Nephron progenitor cell (in vitro differentiated cells): ENCODE data around the gene MTG1.
"Not testable (repeated sequence)": the region's sequence is repeated elsewhere in the genome, so short reads cannot be mapped to it uniquely, and the experiment has no call there.

Source experiments
- DNase-seq: peaks from one replicate; pipeline ENCODE4 v3.0.0; 2021
- H3K27ac Mint-ChIP-seq: 2 replicates; pipeline ENCODE4 v1.8.0; 2021; ENCODE audit warnings: mild to moderate bottlenecking, moderate library complexity, mixed read lengths
- H3K27me3 Mint-ChIP-seq: 2 replicates; pipeline ENCODE4 v1.8.0; 2021; ENCODE audit warnings: mild to moderate bottlenecking, low read depth, mixed read lengths; ENCODE audit not compliant: poor library complexity
- H3K36me3 Mint-ChIP-seq: 2 replicates; pipeline ENCODE4 v1.8.0; 2021; ENCODE audit warnings: low read depth, mixed read lengths
- H3K4me1 Mint-ChIP-seq: 2 replicates; pipeline ENCODE4 v1.8.0; 2021; ENCODE audit warnings: mixed read lengths
- H3K4me3 Mint-ChIP-seq: 2 replicates; pipeline ENCODE4 v1.8.0; 2021; ENCODE audit warnings: mild to moderate bottlenecking, moderate library complexity, mixed read lengths
- H3K9me3 Mint-ChIP-seq: 2 replicates; pipeline ENCODE4 v1.8.0; 2021; ENCODE audit warnings: mild to moderate bottlenecking, moderate library complexity, mixed read lengths
- TF ChIP-seq, protein P1 (sequence below): fragments of 200-600 bp; sonication (generic); IDR thresholded peaks from 2 replicates; pipeline ENCODE4 v1.5.0; 2021; ENCODE audit warnings: antibody characterized with exemption

MTG1 gene

DNA sequence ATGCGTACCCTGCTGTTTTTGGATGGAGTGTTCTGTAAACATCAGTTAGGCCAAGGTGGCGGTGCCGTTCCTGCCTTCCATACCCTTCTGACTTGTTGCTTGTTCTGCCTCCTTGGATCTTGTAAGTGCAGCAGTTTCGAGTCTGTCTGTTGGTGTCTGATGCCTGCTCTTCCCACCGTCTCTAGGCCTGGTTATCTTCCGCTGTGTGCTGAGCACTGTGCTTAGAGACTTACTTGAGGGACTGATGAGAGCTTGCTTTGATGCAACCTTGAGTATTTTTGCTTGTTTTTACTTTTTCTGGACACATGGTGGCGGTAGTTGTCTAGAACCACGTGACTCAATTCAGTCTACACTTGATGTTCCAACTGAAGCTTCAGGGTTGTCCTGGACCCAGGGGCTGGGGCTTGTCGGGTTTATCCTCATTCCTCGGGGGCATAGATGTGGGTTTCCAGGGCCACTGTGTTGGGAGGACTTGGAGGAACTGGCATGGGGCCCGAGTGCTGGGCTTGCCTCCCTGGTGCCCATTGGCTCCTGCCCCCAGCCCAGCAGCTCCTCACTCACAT is 44.8 kb downstream of the MTG1 start:
- H3K27ac Mint-ChIP-seq: no peak overlapping the region
- TF ChIP-seq, protein P1, sequence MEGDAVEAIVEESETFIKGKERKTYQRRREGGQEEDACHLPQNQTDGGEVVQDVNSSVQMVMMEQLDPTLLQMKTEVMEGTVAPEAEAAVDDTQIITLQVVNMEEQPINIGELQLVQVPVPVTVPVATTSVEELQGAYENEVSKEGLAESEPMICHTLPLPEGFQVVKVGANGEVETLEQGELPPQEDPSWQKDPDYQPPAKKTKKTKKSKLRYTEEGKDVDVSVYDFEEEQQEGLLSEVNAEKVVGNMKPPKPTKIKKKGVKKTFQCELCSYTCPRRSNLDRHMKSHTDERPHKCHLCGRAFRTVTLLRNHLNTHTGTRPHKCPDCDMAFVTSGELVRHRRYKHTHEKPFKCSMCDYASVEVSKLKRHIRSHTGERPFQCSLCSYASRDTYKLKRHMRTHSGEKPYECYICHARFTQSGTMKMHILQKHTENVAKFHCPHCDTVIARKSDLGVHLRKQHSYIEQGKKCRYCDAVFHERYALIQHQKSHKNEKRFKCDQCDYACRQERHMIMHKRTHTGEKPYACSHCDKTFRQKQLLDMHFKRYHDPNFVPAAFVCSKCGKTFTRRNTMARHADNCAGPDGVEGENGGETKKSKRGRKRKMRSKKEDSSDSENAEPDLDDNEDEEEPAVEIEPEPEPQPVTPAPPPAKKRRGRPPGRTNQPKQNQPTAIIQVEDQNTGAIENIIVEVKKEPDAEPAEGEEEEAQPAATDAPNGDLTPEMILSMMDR: no peak
- H3K4me1 Mint-ChIP-seq: no peaks in the 10 kb centered on the region
- no peak overlapping the region for H3K4me3 Mint-ChIP-seq
- DNase-seq: no peak
- peaks cover 76% of the 10 kb centered on the region for H3K9me3 Mint-ChIP-seq
- H3K36me3 Mint-ChIP-seq: peaks cover 15% of the 10 kb centered on the region
- no peaks in the 10 kb centered on the region for H3K27me3 Mint-ChIP-seq

DNA sequence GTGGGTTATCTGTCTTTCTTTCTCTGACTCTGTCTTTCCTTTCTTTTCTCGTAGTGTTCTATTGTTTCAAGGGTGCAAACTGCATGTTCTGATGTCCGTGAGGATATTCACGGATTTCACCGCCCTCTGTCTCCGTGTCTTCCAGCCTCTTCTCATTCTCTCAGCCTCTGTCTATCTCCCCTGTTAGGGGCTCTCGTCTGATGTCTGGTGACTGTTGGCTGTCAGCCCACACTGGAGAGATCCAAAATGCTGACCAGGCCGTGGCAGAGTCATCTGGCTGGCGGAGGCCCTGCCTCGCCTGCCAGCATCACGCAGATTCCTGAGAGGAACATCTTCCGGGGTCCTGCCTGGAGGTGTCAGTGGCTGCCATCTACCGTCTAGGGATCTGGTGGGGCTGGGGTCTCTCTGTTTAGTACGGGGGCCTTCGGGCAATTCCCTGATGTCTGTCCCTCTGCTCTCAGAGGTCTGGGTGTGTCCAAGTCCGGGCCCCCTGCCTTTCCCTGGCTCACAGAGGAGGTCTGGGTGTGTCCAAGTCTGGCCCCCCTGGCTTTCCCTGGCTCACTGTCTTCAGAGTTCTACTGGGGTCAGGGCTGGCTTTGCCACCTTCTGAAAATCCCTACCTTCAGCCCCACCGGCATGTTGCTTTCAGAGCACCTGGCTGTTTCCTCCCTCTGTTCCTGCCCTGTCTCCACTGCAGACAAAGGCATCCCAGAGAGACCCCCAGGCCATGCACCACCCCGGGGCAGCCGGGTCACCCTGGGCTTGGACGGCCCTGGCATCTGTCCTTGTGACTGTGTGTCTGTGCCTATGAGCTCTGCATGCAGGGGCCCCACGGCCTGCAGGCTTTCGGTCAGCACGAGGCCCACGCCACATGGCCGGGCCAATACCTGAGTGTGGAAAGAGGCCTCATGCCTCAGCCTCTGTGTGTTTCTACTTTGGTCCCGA is 45.8 kb downstream of the MTG1 start:
- H3K27me3 Mint-ChIP-seq: no peaks in the 10 kb centered on the region
- H3K4me3 Mint-ChIP-seq: no peak overlapping the region
- no peak for DNase-seq
- TF ChIP-seq, protein P1: no peak
- H3K36me3 Mint-ChIP-seq: peaks cover 15% of the 10 kb centered on the region
- H3K27ac Mint-ChIP-seq: no peak overlapping the region
- H3K9me3 Mint-ChIP-seq: peaks cover 79% of the 10 kb centered on the region
- H3K4me1 Mint-ChIP-seq: no peaks in the 10 kb centered on the region

DNA sequence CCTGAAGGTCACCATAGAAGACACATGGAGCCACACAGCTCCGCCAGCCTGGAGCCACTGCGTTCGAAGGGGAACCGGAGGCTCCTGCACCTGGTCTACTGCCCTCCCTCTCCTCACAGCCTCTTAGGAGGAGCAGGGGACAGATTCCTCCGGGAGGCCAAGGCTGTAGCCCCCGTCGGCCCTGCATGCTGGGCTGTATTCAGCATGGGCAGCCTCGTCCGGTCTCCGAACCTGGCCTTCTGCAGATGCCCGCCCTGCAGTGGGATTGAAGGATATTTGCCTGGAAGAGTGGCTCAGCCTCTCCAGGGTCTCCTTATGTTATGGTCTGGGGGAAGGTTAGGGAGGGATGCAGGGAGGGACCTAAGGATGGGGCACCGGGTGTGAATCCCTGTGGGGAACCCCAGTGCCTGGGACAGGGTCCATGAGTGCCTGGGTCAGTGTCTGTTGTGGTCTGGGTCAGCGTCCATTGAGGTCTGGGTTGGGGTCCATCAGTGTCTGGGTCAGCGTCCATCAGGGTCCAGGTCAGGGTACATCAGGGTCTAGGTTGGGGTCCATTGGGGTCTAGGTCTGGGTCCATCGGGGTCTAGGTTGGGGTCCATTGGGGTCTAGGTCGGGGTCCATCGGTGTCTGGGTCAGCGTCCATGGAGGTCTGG is 46.8 kb downstream of the MTG1 start:
- TF ChIP-seq, protein P1: no peak
- H3K27me3 Mint-ChIP-seq: no peaks in the 10 kb centered on the region
- H3K36me3 Mint-ChIP-seq: peaks cover 20% of the 10 kb centered on the region
- no peak overlapping the region for H3K27ac Mint-ChIP-seq
- no peaks in the 10 kb centered on the region for H3K4me1 Mint-ChIP-seq
- H3K9me3 Mint-ChIP-seq: peaks cover 84% of the 10 kb centered on the region
- no peak overlapping the region for H3K4me3 Mint-ChIP-seq
- no peak for DNase-seq

DNA sequence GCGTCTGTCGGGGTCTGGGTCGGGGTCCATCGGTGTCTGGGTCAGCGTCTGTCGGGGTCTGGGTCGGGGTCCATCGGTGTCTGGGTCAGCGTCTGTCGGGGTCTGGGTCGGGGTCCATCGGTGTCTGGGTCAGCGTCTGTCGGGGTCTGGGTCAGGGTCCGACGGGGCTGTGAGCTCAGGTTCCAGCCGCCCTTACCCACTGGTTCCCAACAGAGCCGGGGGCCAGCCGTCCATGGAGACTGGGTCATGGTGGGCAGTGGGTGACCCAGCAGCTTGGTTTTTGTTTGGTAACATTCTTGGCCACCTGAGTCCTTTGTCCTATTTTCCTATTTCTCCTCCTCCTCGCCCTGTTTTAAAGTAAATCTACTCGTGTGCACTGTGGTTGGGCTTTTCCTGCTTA is 47.4 kb downstream of the MTG1 start:
- not testable (repeated sequence) for DNase-seq, H3K4me3 Mint-ChIP-seq, H3K27me3 Mint-ChIP-seq, H3K4me1 Mint-ChIP-seq, H3K27ac Mint-ChIP-seq
- H3K9me3 Mint-ChIP-seq: peaks cover 84% of the 10 kb centered on the region
- H3K36me3 Mint-ChIP-seq: peaks cover 19% of the 10 kb centered on the region

DNA sequence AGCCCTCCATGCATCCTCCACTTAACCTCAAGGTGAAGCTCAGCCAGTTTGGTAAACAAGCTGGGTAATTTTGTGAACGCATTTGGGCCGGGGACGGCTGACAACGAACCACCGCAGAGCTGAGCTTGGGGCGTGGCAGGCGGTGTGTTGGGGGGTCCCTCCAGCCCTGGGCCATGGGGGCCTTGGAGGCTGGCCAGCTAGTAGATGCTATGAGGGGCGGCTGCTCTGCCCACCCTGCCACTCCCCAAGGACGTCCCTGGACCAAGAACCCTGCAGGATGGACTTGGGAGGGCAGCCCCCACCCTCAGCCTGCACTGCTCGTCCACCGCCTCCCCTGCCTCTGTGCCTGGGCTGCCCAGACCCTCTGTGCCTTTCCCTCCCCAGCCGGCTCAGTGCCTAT is 47.8 kb downstream of the MTG1 start:
- Mint-ChIP-seq H3K4me1 (no peaks in the 10 kb centered on the region), H3K36me3 (peaks cover 18% of the 10 kb centered on the region), H3K27ac (no peak overlapping the region), H3K27me3 (no peaks in the 10 kb centered on the region), H3K9me3 (peaks cover 84% of the 10 kb centered on the region), H3K4me3 (no peak overlapping the region)
- TF ChIP-seq, protein P1: no peak
- DNase-seq: no peak

DNA sequence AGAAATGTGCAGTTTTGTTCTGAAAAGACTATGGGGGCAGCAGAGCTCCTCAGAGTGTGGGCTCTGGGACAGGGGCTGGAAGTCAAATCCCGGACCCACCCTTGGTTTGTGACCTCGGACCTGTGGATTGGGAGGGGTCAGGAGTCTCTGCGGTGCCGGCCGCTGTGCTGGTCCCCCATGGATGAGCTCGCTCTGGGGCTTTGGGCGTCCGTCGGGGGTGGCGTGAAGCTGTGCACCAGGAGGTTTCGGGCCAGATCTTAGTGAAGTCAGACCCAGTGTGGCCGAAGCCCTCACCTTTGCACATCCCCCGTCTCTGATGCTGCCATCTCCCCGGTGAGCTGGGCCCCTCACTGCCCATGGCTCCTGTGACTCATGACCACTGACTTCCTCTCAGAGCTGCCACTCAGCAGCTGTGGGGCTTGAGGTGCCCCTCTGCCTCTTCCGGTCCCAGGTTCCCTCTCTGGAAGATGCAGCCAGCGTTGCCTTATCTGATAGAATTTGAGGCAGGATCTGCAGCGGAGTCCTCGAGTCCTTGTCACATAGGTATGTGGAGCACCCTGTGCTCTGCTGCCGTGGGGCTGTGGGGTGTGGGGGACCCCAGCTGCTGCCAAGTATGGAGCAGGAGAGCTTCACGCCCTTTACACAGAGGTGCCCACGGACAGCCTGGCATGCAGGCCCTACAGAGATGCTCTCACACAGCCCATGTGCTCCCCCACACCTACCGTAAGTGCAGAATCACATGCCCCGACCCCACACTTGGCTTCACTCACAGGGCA is 48.4 kb downstream of the MTG1 start:
- H3K9me3 Mint-ChIP-seq: peaks cover 84% of the 10 kb centered on the region

More for the DNA sequence above, 48.4 kb downstream of the MTG1 start:
- no peaks in the 10 kb centered on the region for H3K4me1 Mint-ChIP-seq
- H3K27me3 Mint-ChIP-seq: no peaks in the 10 kb centered on the region
- TF ChIP-seq, protein P1: no peak
- no peak overlapping the region for H3K27ac Mint-ChIP-seq
- H3K36me3 Mint-ChIP-seq: peaks cover 22% of the 10 kb centered on the region
- no peak overlapping the region for H3K4me3 Mint-ChIP-seq
- DNase-seq: no peak
